Measurements from ENCODE around the gene RAB2B.

The RAB2B gene

GRCh38 chr14:21524575-21525490 lies 48.1 kb upstream of the RAB2B start:
- Histone ChIP-seq H3K4me1 (ENCODE audit: low read length) (no peaks in the 10 kb centered on the region), H3K9me2 (replicated peaks; ENCODE audit: insufficient read depth, low read length) (no peaks in the 10 kb centered on the region), H3K27ac (ENCODE audit: low read length) (no peak overlapping the region), H3K27me3 (replicated peaks; ENCODE audit: insufficient read depth, low read length) (no peaks in the 10 kb centered on the region), H2AFZ (ENCODE audit: low read length) (no peak overlapping the region), H3K79me2 (ENCODE audit: low read length) (no peaks in the 10 kb centered on the region), H3K9me3 (replicated peaks; ENCODE audit: insufficient read depth, low read length) (no peaks in the 10 kb centered on the region), H3K36me3 (replicated peaks; ENCODE audit: insufficient read depth, low read length) (no peaks in the 10 kb centered on the region), H3K9ac (ENCODE audit: low read length) (no peak overlapping the region), H4K20me1 (ENCODE audit: insufficient read depth, low read length) (no peaks in the 10 kb centered on the region), H3F3A (ENCODE audit: insufficient read depth, low read length) (no peaks in the 10 kb centered on the region), H3K4me2 (ENCODE audit: low read depth, low read length) (no peak overlapping the region), H3K4me3 (ENCODE audit: low read length) (no peak overlapping the region)
- TF ChIP-seq EZH2phosphoT487 (IDR thresholded peaks at IDR 0.05; ENCODE audit: low read length) (no peak), EZH2 (optimal IDR thresholded peaks at IDR 0.05; ENCODE audit: low read depth, low read length) (no peak)
- TF ChIP-seq, protein P1, sequence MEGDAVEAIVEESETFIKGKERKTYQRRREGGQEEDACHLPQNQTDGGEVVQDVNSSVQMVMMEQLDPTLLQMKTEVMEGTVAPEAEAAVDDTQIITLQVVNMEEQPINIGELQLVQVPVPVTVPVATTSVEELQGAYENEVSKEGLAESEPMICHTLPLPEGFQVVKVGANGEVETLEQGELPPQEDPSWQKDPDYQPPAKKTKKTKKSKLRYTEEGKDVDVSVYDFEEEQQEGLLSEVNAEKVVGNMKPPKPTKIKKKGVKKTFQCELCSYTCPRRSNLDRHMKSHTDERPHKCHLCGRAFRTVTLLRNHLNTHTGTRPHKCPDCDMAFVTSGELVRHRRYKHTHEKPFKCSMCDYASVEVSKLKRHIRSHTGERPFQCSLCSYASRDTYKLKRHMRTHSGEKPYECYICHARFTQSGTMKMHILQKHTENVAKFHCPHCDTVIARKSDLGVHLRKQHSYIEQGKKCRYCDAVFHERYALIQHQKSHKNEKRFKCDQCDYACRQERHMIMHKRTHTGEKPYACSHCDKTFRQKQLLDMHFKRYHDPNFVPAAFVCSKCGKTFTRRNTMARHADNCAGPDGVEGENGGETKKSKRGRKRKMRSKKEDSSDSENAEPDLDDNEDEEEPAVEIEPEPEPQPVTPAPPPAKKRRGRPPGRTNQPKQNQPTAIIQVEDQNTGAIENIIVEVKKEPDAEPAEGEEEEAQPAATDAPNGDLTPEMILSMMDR (IDR thresholded peaks at IDR 0.05; ENCODE audit: low read length): no peak
- no peak for DNase-seq

- H3K4me3 ChIP-seq (ENCODE audit: low read length): no peak overlapping the region
- H3K27me3 ChIP-seq (replicated peaks; ENCODE audit: insufficient read depth, low read length): no peaks in the 10 kb centered on the region
- no peaks in the 10 kb centered on the region for H3K36me3 ChIP-seq (replicated peaks; ENCODE audit: insufficient read depth, low read length)
- DNase-seq: no peak
- H3K9me3 ChIP-seq (replicated peaks; ENCODE audit: insufficient read depth, low read length): no peaks in the 10 kb centered on the region
- no peak overlapping the region for H3K9ac ChIP-seq (ENCODE audit: low read length)
- no peak overlapping the region for H3K27ac ChIP-seq (ENCODE audit: low read length)
- no peaks in the 10 kb centered on the region for H4K20me1 ChIP-seq (ENCODE audit: insufficient read depth, low read length)
- no peaks in the 10 kb centered on the region for H3F3A ChIP-seq (ENCODE audit: insufficient read depth, low read length)
- no peaks in the 10 kb centered on the region for H3K79me2 ChIP-seq (ENCODE audit: low read length)
- no peaks in the 10 kb centered on the region for H3K9me2 ChIP-seq (replicated peaks; ENCODE audit: insufficient read depth, low read length)
- H2AFZ ChIP-seq (ENCODE audit: low read length): no peak overlapping the region
- TF ChIP-seq EZH2phosphoT487 (IDR thresholded peaks at IDR 0.05; ENCODE audit: low read length): no peak
- TF ChIP-seq EZH2 (optimal IDR thresholded peaks at IDR 0.05; ENCODE audit: low read depth, low read length): no peak
- TF ChIP-seq, protein P1 (IDR thresholded peaks at IDR 0.05; ENCODE audit: low read length): no peak
- H3K4me1 ChIP-seq (ENCODE audit: low read length): no peaks in the 10 kb centered on the region
- H3K4me2 ChIP-seq (ENCODE audit: low read depth, low read length): no peak overlapping the region
Measured at GRCh38 chr14:21523203-21523602, 46.4 kb upstream of the RAB2B start.

- Histone ChIP-seq H3F3A (ENCODE audit: insufficient read depth, low read length) (no peaks in the 10 kb centered on the region), H3K9ac (ENCODE audit: low read length) (no peak overlapping the region), H3K4me3 (ENCODE audit: low read length) (no peak overlapping the region), H3K9me3 (replicated peaks; ENCODE audit: insufficient read depth, low read length) (no peaks in the 10 kb centered on the region), H3K9me2 (replicated peaks; ENCODE audit: insufficient read depth, low read length) (no peaks in the 10 kb centered on the region), H2AFZ (ENCODE audit: low read length) (no peak overlapping the region), H3K4me2 (ENCODE audit: low read depth, low read length) (no peak overlapping the region), H4K20me1 (ENCODE audit: insufficient read depth, low read length) (no peaks in the 10 kb centered on the region), H3K79me2 (ENCODE audit: low read length) (no peaks in the 10 kb centered on the region), H3K36me3 (replicated peaks; ENCODE audit: insufficient read depth, low read length) (no peaks in the 10 kb centered on the region), H3K27me3 (replicated peaks; ENCODE audit: insufficient read depth, low read length) (no peaks in the 10 kb centered on the region), H3K27ac (ENCODE audit: low read length) (no peak overlapping the region), H3K4me1 (ENCODE audit: low read length) (no peaks in the 10 kb centered on the region)
- no peak for DNase-seq
- TF ChIP-seq EZH2phosphoT487 (IDR thresholded peaks at IDR 0.05; ENCODE audit: low read length) (no peak), EZH2 (optimal IDR thresholded peaks at IDR 0.05; ENCODE audit: low read depth, low read length) (no peak)
- TF ChIP-seq, protein P1 (IDR thresholded peaks at IDR 0.05; ENCODE audit: low read length): no peak
Measured at GRCh38 chr14:21521501-21521900, 44.7 kb upstream of the RAB2B start.

Data from MM.1S (cell line).